GM19025 (cell line): ENCODE results near the gene ZNF273.
"Not testable (repeated sequence)": the region's sequence is repeated elsewhere in the genome, so short reads cannot be mapped to it uniquely, and the experiment has no call there.

Experiments used
- ATAC-seq: cut with Tn5 transposase; IDR thresholded peaks from one replicate; pipeline ENCODE4 v1.9.1; 2021; ENCODE audit warnings: mild to moderate bottlenecking, low read depth, moderate library complexity; ENCODE audit not compliant: unreplicated experiment

Gene ZNF273

GRCh38 chr7:64888901-64889685 lies 14.0 kb upstream of the ZNF273 start:
- no peak for ATAC-seq

- ATAC-seq: no peak
Measured at GRCh38 chr7:64889686-64890162, 13.3 kb upstream of the ZNF273 start.

- ATAC-seq: not testable (repeated sequence)
Measured at GRCh38 chr7:64890273-64890672, 12.8 kb upstream of the ZNF273 start.

DNA sequence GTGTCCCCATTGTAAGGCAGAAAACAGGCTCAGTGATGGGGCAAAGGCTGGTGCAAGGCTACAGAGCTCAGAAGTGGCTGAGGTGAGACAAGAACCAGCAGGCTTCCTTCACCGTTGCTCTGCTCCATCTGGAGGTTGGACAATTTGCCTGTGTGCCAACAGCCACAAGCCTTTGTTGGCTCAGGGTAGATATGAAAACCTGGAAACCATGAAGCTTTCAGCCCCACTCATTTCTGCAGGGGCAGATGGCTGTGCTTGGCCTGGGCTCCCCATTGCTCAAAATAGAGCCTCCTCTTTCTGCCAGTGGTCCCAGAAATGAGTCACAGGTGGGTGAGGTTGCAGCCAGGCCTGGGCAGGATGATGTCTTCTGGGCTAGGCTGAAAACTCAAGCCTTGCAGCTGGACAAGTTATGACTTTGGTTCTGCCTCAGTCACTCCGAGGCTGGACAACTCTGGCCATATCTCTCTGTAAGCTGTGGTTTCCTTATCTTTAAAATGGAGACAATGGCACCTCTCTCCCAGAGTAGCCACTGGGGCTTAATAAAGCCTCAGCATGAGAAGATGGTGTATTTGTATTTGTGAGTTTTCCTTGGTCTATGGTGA lies 12.2 kb upstream of the ZNF273 start:
- no peak for ATAC-seq

GRCh38 chr7:64891363-64892081 lies 11.6 kb upstream of the ZNF273 start:
- ATAC-seq: not testable (repeated sequence)

GRCh38 chr7:64892116-64892515 lies 11.0 kb upstream of the ZNF273 start:
- ATAC-seq: no peak

DNA sequence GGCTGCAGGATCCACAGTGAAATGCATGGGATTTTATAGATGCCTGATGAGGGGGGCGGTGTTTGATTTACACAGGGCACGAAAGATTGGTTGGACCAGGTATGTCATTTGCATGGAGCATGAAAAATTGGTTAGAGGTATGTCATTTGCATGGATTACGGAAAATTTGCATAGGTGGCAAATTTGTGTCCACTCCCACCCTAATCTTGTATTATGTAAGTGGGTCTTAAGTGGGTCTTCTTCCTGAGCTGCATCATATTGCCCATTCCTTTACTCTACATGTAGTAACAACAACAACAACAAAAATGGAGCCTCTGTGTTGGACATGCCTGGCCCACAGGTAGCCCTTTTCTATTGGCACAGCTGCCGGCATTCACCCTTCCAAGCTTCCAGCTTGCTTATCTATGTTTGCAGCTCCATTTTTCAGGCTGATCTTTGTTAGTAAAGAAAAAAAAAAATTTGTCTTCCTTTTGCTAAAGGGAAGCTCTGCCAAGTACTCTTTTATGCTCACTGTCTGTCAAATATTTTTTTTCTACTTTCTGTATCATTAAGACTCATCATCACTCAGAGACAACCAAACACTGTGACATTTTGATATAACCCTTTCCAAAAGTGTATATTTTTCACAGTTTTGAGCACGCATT lies 10.3 kb upstream of the ZNF273 start:
- ATAC-seq: no peak

DNA sequence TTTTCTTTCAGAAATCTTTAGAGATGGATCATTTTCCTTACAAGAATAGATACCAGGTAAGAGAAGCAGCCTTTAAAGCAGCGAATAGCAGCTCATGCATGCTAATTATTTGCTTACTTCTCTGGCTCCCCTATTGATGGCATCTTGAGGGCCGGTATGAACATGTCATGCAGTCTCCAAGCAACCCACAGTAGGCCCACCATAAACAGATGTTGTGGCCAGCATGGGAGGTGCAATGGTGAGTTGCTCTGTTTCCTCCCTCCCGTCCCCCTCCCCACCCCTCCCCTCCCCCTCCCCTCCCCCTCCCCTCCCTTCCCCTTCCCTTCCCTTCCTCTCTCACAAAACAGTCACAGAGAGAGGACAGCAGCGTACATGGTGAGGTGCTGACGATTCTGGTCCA lies 9.7 kb upstream of the ZNF273 start:
- no peak for ATAC-seq

- not testable (repeated sequence) for ATAC-seq
Measured at GRCh38 chr7:64902461-64902805, 640 bp upstream of the ZNF273 start.

- ATAC-seq: no peak
Measured at GRCh38 chr7:64904008-64904407, 935 bp downstream of the ZNF273 start.

GRCh38 chr7:64905133-64905532 lies 2.1 kb downstream of the ZNF273 start:
- ATAC-seq: no peak

DNA sequence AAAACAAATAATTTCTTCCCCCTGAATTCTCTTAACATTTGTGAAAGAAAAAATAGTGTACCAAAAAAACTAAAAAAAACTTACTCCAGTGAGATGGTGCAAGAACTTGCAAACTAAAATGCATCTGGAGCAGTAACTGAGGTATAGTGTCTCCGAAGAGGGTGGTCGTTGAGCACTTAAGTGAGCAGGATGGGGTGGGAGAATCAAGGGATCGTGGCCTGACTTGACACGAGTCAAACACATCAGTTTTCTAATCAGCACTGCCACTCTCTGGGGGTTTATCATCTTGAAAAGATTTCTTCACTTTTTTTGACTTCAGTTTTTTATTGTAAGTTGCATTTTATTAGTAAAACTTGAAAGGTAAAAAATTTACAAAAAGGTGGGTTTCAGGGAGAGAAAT lies 2.5 kb downstream of the ZNF273 start:
- no peak for ATAC-seq

- no peak for ATAC-seq
Measured at GRCh38 chr7:64907641-64908326, 4.7 kb downstream of the ZNF273 start.

GRCh38 chr7:64908358-64908757 lies 5.3 kb downstream of the ZNF273 start:
- no peak for ATAC-seq

DNA sequence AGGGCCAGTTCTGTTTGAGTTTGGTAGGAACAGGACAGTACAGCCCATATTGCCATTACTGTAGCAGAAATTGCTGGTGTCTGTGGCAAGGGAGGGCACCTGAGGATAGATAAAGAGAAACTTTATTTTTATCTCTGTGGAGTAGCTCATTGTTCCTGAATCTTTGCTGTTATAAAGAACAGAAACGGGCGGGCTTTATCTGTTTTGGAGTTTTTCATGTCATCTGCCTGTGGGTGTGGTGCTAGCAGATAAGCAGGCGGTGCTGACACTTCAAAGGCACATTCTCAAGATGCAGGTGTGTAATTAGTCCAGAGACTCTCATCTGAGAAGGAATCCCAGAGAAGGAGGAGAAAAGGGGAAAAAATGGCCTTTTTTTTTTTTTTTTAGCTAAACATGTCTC lies 11.5 kb downstream of the ZNF273 start:
- ATAC-seq: no peak

GRCh38 chr7:64915301-64915700 lies 12.2 kb downstream of the ZNF273 start:
- not testable (repeated sequence) for ATAC-seq

- ATAC-seq: not testable (repeated sequence)
Measured at GRCh38 chr7:64928252-64929187, 25.4 kb downstream of the ZNF273 start.

- ATAC-seq: no peak
Measured at GRCh38 chr7:64934478-64934877, 31.4 kb downstream of the ZNF273 start.

DNA sequence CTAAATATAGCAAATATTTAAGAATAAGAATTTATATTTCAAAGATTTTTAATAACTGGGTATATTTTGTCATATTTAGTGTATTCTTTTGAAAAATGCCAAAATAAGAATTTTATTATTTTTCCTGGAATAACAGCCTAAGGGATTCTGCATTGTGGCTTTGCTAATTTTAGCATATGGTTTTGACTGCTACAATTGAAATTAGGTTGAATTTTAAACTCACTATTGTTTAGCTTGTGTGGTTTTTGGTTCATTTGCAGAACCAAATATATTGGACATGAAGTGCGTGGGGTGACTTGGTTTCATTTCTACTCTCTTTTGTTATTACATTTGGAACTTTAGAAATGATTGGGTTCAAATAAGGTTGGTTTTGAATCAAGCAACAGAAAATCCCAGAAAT lies 35.5 kb downstream of the ZNF273 start:
- ATAC-seq: no peak
